Activated CD4-positive, CD25-positive, alpha-beta regulatory T cell treated with anti-CD3 and anti-CD28 coated beads, Interleukin-2, amount 50 U/mL, for 24 hours (primary cell): ENCODE results near the gene HOXA11.

Experiments used
- ATAC-seq, 2 donors: fragments of 150-1000 bp; cut with Tn5 transposase; one replicate each; pipeline ENCODE4 v1.10.0; 2021; ENCODE audit warnings: mild to moderate bottlenecking in 1 of 2, moderate library complexity in 1 of 2

HOXA11 gene

GRCh38 chr7:27146491-27147198 lies 38.4 kb downstream of the HOXA11 start:
- no peak for ATAC-seq

- no peak for ATAC-seq
Observed at GRCh38 chr7:27145914-27146412, 39.1 kb downstream of the HOXA11 start.

- ATAC-seq: no peak
Observed at GRCh38 chr7:27145165-27145913, 39.7 kb downstream of the HOXA11 start.

GRCh38 chr7:27144781-27145164 lies 40.3 kb downstream of the HOXA11 start:
- no peak for ATAC-seq

- no peak for ATAC-seq
Observed at GRCh38 chr7:27143950-27144780, 40.9 kb downstream of the HOXA11 start.

- ATAC-seq: no peak
Observed at GRCh38 chr7:27143023-27143949, 41.7 kb downstream of the HOXA11 start, which contains the start of gene HOXA5. Gene HOXA5, minus strand, starts transcription at chr7:27143681. Its CDS starts 74 bp downstream, at chr7:27143607.

GRCh38 chr7:27142580-27143022 lies 42.4 kb downstream of the HOXA11 start:
- no peak for ATAC-seq

GRCh38 chr7:27141923-27142579 lies 43.0 kb downstream of the HOXA11 start:
- ATAC-seq: no peak

- ATAC-seq: no peak
Observed at GRCh38 chr7:27141137-27141922, 43.7 kb downstream of the HOXA11 start.

GRCh38 chr7:27140126-27140857 lies 44.7 kb downstream of the HOXA11 start:
- ATAC-seq: no peak

GRCh38 chr7:27139334-27140125 lies 45.5 kb downstream of the HOXA11 start:
- no peak for ATAC-seq

- no peak for ATAC-seq
Observed at GRCh38 chr7:27138985-27139333, 46.1 kb downstream of the HOXA11 start.

GRCh38 chr7:27138472-27138871 lies 46.6 kb downstream of the HOXA11 start:
- no peak for ATAC-seq

- no peak for ATAC-seq
Observed at GRCh38 chr7:27137640-27138315, 47.3 kb downstream of the HOXA11 start.

GRCh38 chr7:27134392-27134791 lies 50.6 kb downstream of the HOXA11 start:
- peak; percentile 17 to 42 for ATAC-seq

- no peak for ATAC-seq
Observed at GRCh38 chr7:27133409-27134231, 51.4 kb downstream of the HOXA11 start.

GRCh38 chr7:27132978-27133377 lies 52.1 kb downstream of the HOXA11 start:
- no peak for ATAC-seq
